GM12878 (cell line): ENCODE data around the gene TRIM39. TPM values are rescaled to one million over a fixed set of nuclear protein-coding genes. Genes with fewer than 3 reads are reported as not detected.

Source experiments
- ATAC-seq: fragments of 200-7000 bp; cut with Tn5 transposase; 3 replicates; pipeline ENCODE4 v1.9.1; 2020; ENCODE audit warnings: mild to moderate bottlenecking, moderate library complexity
- BruUV-seq: library from RNA; stranded (reverse); fragments of 400-500 nt; replicated peaks from 2 replicates; lab custom pipeline; 2021; lab: Mats Ljungman, UMichigan
- CTCF ChIA-PET: fragments of 300-600 bp; sonication (Branson Sonifier 250); formaldehyde crosslinking; extraction: SDS; loops from one replicate; lab custom pipeline; 2021; ENCODE audit warnings: inconsistent platforms; lab: Yijun Ruan, JAX
- POLR2A ChIA-PET: fragments of 350-600 bp; formaldehyde crosslinking; extraction: SDS; loops from one replicate; lab custom pipeline; 2021; ENCODE audit warnings: inconsistent platforms; lab: Charles Lee
- RAD21 ChIA-PET: fragments of 300-600 bp; sonication (Branson Sonifier 250); formaldehyde crosslinking; loops from one replicate; lab custom pipeline; 2023; ENCODE audit warnings: antibody characterized with exemption; ENCODE audit not compliant: unreplicated experiment; lab: Charles Lee
- SMC1A ChIA-PET: fragments of 300-600 bp; sonication (Branson Sonifier 250); formaldehyde crosslinking; loops from one replicate; lab custom pipeline; 2023; ENCODE audit not compliant: unreplicated experiment, uncharacterized antibody; lab: Charles Lee
- DNase-seq: peaks from one replicate; pipeline ENCODE4 v3.0.0-alpha.2; 2011; ENCODE audit warnings: low read depth, low spot score
- FAIRE-seq: peaks from 3 replicates; lab custom pipeline; 2011; peaks lifted over from hg19 to GRCh38; lab: Jason Lieb, UNC
- H2AFZ ChIP-seq: 2 replicates; pipeline ENCODE4 v1.6.0; 2011; ENCODE audit warnings: low read depth, low read length, control low read depth; ENCODE audit not compliant: control insufficient read depth
- H3K27ac ChIP-seq: 2 replicates; pipeline ENCODE4 v1.5.1; 2011; ENCODE audit warnings: control low read depth; ENCODE audit not compliant: control insufficient read depth, insufficient read depth
- H3K27me3 ChIP-seq, 2 experiments: replicated peaks in 1 of 2; 2 replicates each; pipeline versions ENCODE4 v1.6.0 to v1.6.1; 2011; ENCODE audit warnings: low read length in 1 of 2; ENCODE audit not compliant: control insufficient read depth in 2 of 2, insufficient read depth in 2 of 2
- H3K36me3 ChIP-seq, 2 experiments: 2 replicates each; pipeline ENCODE4 v1.5.1; 2011; ENCODE audit warnings: low read length in 1 of 2; ENCODE audit not compliant: control insufficient read depth in 2 of 2, insufficient read depth in 2 of 2
- H3K4me1 ChIP-seq: 2 replicates; pipeline ENCODE4 v1.6.1; 2011; ENCODE audit warnings: mild to moderate bottlenecking, low read length, moderate library complexity, mixed read lengths; ENCODE audit not compliant: control insufficient read depth, insufficient read depth
- H3K4me2 ChIP-seq: 2 replicates; pipeline ENCODE4 v1.6.0; 2011; ENCODE audit warnings: control low read depth; ENCODE audit not compliant: control insufficient read depth, insufficient read depth
- H3K4me3 ChIP-seq: fragments of 200-600 bp; sonication (generic); 2 replicates; pipeline ENCODE4 v1.5.1; 2016
- H3K79me2 ChIP-seq: 2 replicates; pipeline ENCODE4 v1.6.0; 2011; ENCODE audit warnings: low read length; ENCODE audit not compliant: control insufficient read depth, insufficient read depth
- H3K9ac ChIP-seq: 2 replicates; pipeline ENCODE4 v1.8.0; 2011; ENCODE audit warnings: low read length, control low read depth, mixed read lengths; ENCODE audit not compliant: control insufficient read depth, insufficient read depth
- H3K9me3 ChIP-seq: replicated peaks from 3 replicates; pipeline ENCODE4 v1.5.1; 2011; ENCODE audit warnings: mild to moderate bottlenecking, low read length; ENCODE audit not compliant: control insufficient read depth, insufficient read depth
- H4K20me1 ChIP-seq: 2 replicates; pipeline ENCODE4 v1.6.0; 2011; ENCODE audit not compliant: control insufficient read depth, insufficient read depth
- E4F1 ChIP-seq: fragments of 450-650 bp; IDR thresholded peaks from 2 replicates; pipeline ENCODE4 v1.6.1; 2018; ENCODE audit warnings: borderline replicate concordance, mild to moderate bottlenecking; ENCODE audit not compliant: partially characterized antibody
- HDGF ChIP-seq: fragments of 450-650 bp; IDR thresholded peaks from 2 replicates; pipeline ENCODE4 v1.6.1; 2016; ENCODE audit warnings: antibody characterized with exemption
- IKZF1 ChIP-seq: fragments of 450-650 bp; conservative IDR thresholded peaks from 2 replicates; pipeline ENCODE4 v1.6.1; 2017; ENCODE audit warnings: antibody characterized with exemption, mild to moderate bottlenecking
- LARP7 ChIP-seq: fragments of 450-650 bp; IDR thresholded peaks from 2 replicates; pipeline ENCODE4 v1.6.1; 2017; ENCODE audit warnings: mild to moderate bottlenecking
- RBBP5 ChIP-seq: fragments of 200-600 bp; sonication (generic); conservative IDR thresholded peaks from 2 replicates; pipeline ENCODE4 v1.6.1; 2016
- STAT1 ChIP-seq: fragments of 450-650 bp; conservative IDR thresholded peaks from 2 replicates; pipeline ENCODE4 v1.6.1; 2014; ENCODE audit warnings: antibody characterized with exemption, mild to moderate bottlenecking
- TCF3 ChIP-seq: IDR thresholded peaks from 2 replicates; pipeline ENCODE4 v1.6.1; 2012; ENCODE audit warnings: low read depth, mild to moderate bottlenecking, low read length, borderline replicate concordance; ENCODE audit not compliant: insufficient read depth
- ZBTB4 ChIP-seq: fragments of 450-650 bp; formaldehyde crosslinking; IDR thresholded peaks from 2 replicates; pipeline ENCODE4 v1.4.0; 2022; ENCODE audit warnings: mild to moderate bottlenecking, moderate library complexity
- WGBS: methylation state at CpG from one replicate; pipeline ENCODE4 v1.1.6; 2016; ENCODE audit warnings: low lambda C conversion rate; ENCODE audit not compliant: insufficient replicate concordance, insufficient coverage; ENCODE audit errors: missing lambda C conversion rate; 5-methylcytosine and 5-hydroxymethylcytosine counted together
- in situ Hi-C: fragments of 300-500 bp; cut with MboI; formaldehyde crosslinking; loops from 9 replicates; pipeline ENCODE4 v1.14.3; 2018; ENCODE audit warnings: mixed read lengths
- intact Hi-C: fragments of 100-400 bp; cut with micrococcal nuclease; formaldehyde crosslinking; loops from one replicate; pipeline ENCODE4 v1.14.2; 2022; ENCODE audit not compliant: unreplicated experiment
- polyA plus RNA-seq, 11 experiments: library from polyadenylated mRNA; depleted of rRNA in 4 of 11; unstranded in 6 of 11; stranded (reverse) in 5 of 11; fragments of >200 nt; fragmentation: Nextera tagmentation in 4 of 11; fragmentation: Illumina TruSeq in 1 of 11; extraction: Ambion mirVana in 4 of 11; extraction: Trizol in 1 of 11; gene quantifications; 1 replicate in 1 of 11; 2 replicates in 10 of 11; pipeline versions ENCODE4 v1.2.1 to v1.2.3, GENCODE V29; 2011 to 2016; ENCODE audit warnings: inconsistent platforms in 2 of 11, missing spikeins in 2 of 11, low read depth in 1 of 11
- total RNA-seq, 4 experiments: library from RNA; depleted of rRNA in 3 of 4; stranded (reverse); fragments of >200 nt in 3 of 4; fragmentation: Illumina TruSeq in 1 of 4; extraction: Trizol in 1 of 4; gene quantifications; 2 replicates each; pipeline versions ENCODE4 v1.2.1 to v1.2.3, GENCODE V29; 2013 to 2021

Gene TRIM39
- total and polyA plus RNA-seq, 10 of the 15 experiments (the other 5 are each of a cell fraction or from before 2014, with no cell fraction given): 3.0 to 11.9 (median 8.8) TPM

- intact Hi-C loops: no loop called here
- in situ Hi-C loops: no loop called here
- H3K4me1 ChIP-seq: no peaks in the 10 kb centered on the region
- DNase-seq: no peak
- TF ChIP-seq RBBP5 (no peak), LARP7 (no peak), HDGF (no peak), IKZF1 (no peak)
- TF ChIP-seq, all 136 proteins: peak for 0
- no peak overlapping the region for H2AFZ ChIP-seq
- no TSS peak for BruUV-seq
- ATAC-seq (no peak), FAIRE-seq (no peak)
- H3K36me3 ChIP-seq: no peaks in the 10 kb centered on the region
- ChIA-PET RAD21 (no interaction called here), POLR2A (no interaction called here), SMC1A (interaction anchor here (1.2 kb wide), 1 partner anchor 14 kb away, joined by 3 read pairs; no protein-coding TSS in a partner anchor), CTCF (no interaction called here)
- 90% methylated on average over 2 of the region's 2 CpGs for WGBS
- H3K27me3 ChIP-seq: no peaks in the 10 kb centered on the region
- H3K27ac ChIP-seq: no peak overlapping the region
- H3K9ac ChIP-seq: no peak overlapping the region
- no peaks in the 10 kb centered on the region for H4K20me1 ChIP-seq
- no peaks in the 10 kb centered on the region for H3K79me2 ChIP-seq
- no peak overlapping the region for H3K4me3 ChIP-seq
- H3K9me3 ChIP-seq: peaks cover 13% of the 10 kb centered on the region; the same call in 2 of the 3 replicates
- no peak overlapping the region for H3K4me2 ChIP-seq
Measured at GRCh38 chr6:30282522-30282921, 44.2 kb upstream of the TRIM39 start.

- RAD21 ChIA-PET: interaction anchor here (0.6 kb wide), 1 partner anchor 779 kb away, joined by 3 read pairs; no protein-coding TSS in a partner anchor
- FAIRE-seq (no peak), ATAC-seq (no peak), DNase-seq (no peak)
- 100% methylated on average over 1 of the region's 1 CpG for WGBS
- peaks cover 2% of the 10 kb centered on the region in 2 experiments; a peak in 2 of 4 replicates for H3K36me3 ChIP-seq
- intact Hi-C loops: no loop called here
- H3K4me3 ChIP-seq: no peak overlapping the region
- H3K27ac ChIP-seq: no peak overlapping the region
- no peak overlapping the region for H3K4me2 ChIP-seq
- H3K9ac ChIP-seq: no peak overlapping the region
- H3K27me3 ChIP-seq: no peaks in the 10 kb centered on the region
- H3K4me1 ChIP-seq: no peaks in the 10 kb centered on the region
- in situ Hi-C loops: no loop called here
- SMC1A ChIA-PET: no interaction called here
- BruUV-seq: no TSS peak
- CTCF ChIA-PET: no interaction called here
- TF ChIP-seq ZBTB4 (CRISPR knock-in tag) (no peak), E4F1 (no peak), STAT1 (no peak), TCF3 (no peak)
- no peak overlapping the region for H2AFZ ChIP-seq
- POLR2A ChIA-PET: no interaction called here
- H4K20me1 ChIP-seq: no peaks in the 10 kb centered on the region
- peaks cover 17% of the 10 kb centered on the region; the same call in 2 of the 3 replicates for H3K9me3 ChIP-seq
- H3K79me2 ChIP-seq: no peaks in the 10 kb centered on the region
Measured at GRCh38 chr6:30283761-30284160, 43.0 kb upstream of the TRIM39 start.
